SK-N-SH (cell line): ENCODE data around the gene MAP4K5. TPM values are rescaled to one million over a fixed set of nuclear protein-coding genes. Genes with fewer than 3 reads are reported as not detected.

Experiments used
- CTCF ChIA-PET: fragments of 300-600, 350-600 bp; formaldehyde crosslinking; extraction: SDS; loops from one replicate; lab custom pipeline; 2021; lab: Yijun Ruan, JAX
- POLR2A ChIA-PET: fragments of 350-600 bp; sonication (Branson Sonifier 250); formaldehyde crosslinking; extraction: SDS; loops from one replicate; lab custom pipeline; 2020; ENCODE audit warnings: antibody characterized with exemption, inconsistent platforms; lab: Yijun Ruan, JAX
- DNase-seq: peaks from one replicate; pipeline ENCODE4 v3.0.0; 2012
- H2AFZ ChIP-seq: fragments of 200-600 bp; sonication (generic); 2 replicates; pipeline ENCODE4 v1.8.1; 2016; ENCODE audit warnings: antibody characterized with exemption, mild to moderate bottlenecking, low read depth
- H3F3A ChIP-seq: fragments of 200-600 bp; sonication (generic); replicated peaks from 2 replicates; pipeline ENCODE3; 2016; ENCODE audit warnings: antibody characterized with exemption, mild to moderate bottlenecking; ENCODE audit not compliant: insufficient read depth
- H3K27ac ChIP-seq, 2 experiments: fragments of 200-500 bp in 1 of 2; fragments of 200-600 bp in 1 of 2; sonication (Bioruptor generic) in 1 of 2; sonication (generic), shearing (Covaris generic) in 1 of 2; 2 replicates each; pipeline versions ENCODE4 v1.5.1 to v1.6.1; 2014 to 2016; ENCODE audit warnings: low read depth in 2 of 2, inconsistent platforms in 1 of 2, low read length in 1 of 2, mild to moderate bottlenecking in 1 of 2, mixed read lengths in 1 of 2
- H3K27me3 ChIP-seq: fragments of 200-600 bp; sonication (generic), shearing (Covaris generic); 2 replicates; pipeline ENCODE4 v1.6.1; 2016; ENCODE audit warnings: mixed run types; ENCODE audit not compliant: insufficient read depth
- H3K36me3 ChIP-seq, 2 experiments: fragments of 200-500 bp in 1 of 2; fragments of 200-600 bp in 1 of 2; sonication (Bioruptor generic) in 1 of 2; sonication (generic) in 1 of 2; replicated peaks in 1 of 2; 2 replicates each; pipeline versions ENCODE3 to v1.5.1; 2014 to 2016; ENCODE audit warnings: low read length in 1 of 2, mild to moderate bottlenecking in 1 of 2; ENCODE audit not compliant: insufficient read depth in 2 of 2, control insufficient read depth in 1 of 2
- H3K4me1 ChIP-seq, 2 experiments: fragments of 200-500 bp in 1 of 2; fragments of 200-600 bp in 1 of 2; sonication (Bioruptor generic) in 1 of 2; sonication (generic), shearing (Covaris generic) in 1 of 2; 2 replicates each; pipeline versions ENCODE4 v1.5.1 to v1.6.1; 2014 to 2016; ENCODE audit warnings: low read depth in 1 of 2, low read length in 1 of 2, mixed run types in 1 of 2; ENCODE audit not compliant: insufficient read depth in 2 of 2, control insufficient read depth in 1 of 2
- H3K4me2 ChIP-seq: fragments of 200-600 bp; sonication (generic), shearing (Covaris generic); 2 replicates; pipeline ENCODE4 v1.6.1; 2017; ENCODE audit warnings: mixed run types
- H3K4me3 ChIP-seq, 2 experiments: fragments of 200-500 bp in 1 of 2; fragments of 200-600 bp in 1 of 2; sonication (Bioruptor generic) in 1 of 2; sonication (generic), shearing (Covaris generic) in 1 of 2; 2 replicates each; pipeline versions ENCODE4 v1.5.1 to v1.8.1; 2014 to 2016; ENCODE audit warnings: low read depth in 2 of 2, inconsistent platforms in 1 of 2, low read length in 1 of 2, mild to moderate bottlenecking in 1 of 2, mixed read lengths in 1 of 2, moderate library complexity in 1 of 2
- H3K79me2 ChIP-seq: fragments of 200-600 bp; sonication (generic); 2 replicates; pipeline ENCODE4 v1.8.1; 2017; ENCODE audit warnings: mild to moderate bottlenecking; ENCODE audit not compliant: insufficient read depth
- H3K9ac ChIP-seq: fragments of 200-600 bp; sonication (generic); 2 replicates; pipeline ENCODE4 v1.6.1; 2017; ENCODE audit warnings: mixed run types
- H3K9me2 ChIP-seq: fragments of 200-600 bp; sonication (generic); 2 replicates; pipeline ENCODE4 v1.6.1; 2017; ENCODE audit warnings: mixed run types
- H3K9me3 ChIP-seq: fragments of 200-600 bp; sonication (generic); 2 replicates; pipeline ENCODE4 v1.6.1; 2017; ENCODE audit warnings: mixed run types, mild to moderate bottlenecking, moderate library complexity
- H4K20me1 ChIP-seq: fragments of 200-600 bp; sonication (generic); 2 replicates; pipeline ENCODE4 v1.6.1; 2017; ENCODE audit warnings: mild to moderate bottlenecking, mixed run types; ENCODE audit not compliant: insufficient read depth
- EP300 ChIP-seq, 2 experiments: IDR thresholded peaks; 2 replicates each; pipeline versions ENCODE4 v1.4.0 to v1.6.1; 2012; ENCODE audit warnings: borderline replicate concordance in 1 of 2, low read depth in 1 of 2, low read length in 1 of 2
- FOXJ3 ChIP-seq: sonication (generic); formaldehyde crosslinking; IDR thresholded peaks from 2 replicates; pipeline ENCODE4 v1.5.1; 2020; ENCODE audit warnings: mild to moderate bottlenecking, missing genetic modification reagents
- FOXM1 ChIP-seq: IDR thresholded peaks from 2 replicates; pipeline ENCODE4 v1.4.0; 2012; ENCODE audit warnings: low read depth, mild to moderate bottlenecking
- GABPA ChIP-seq: IDR thresholded peaks from 2 replicates; pipeline ENCODE4 v1.4.0; 2012; ENCODE audit warnings: low read depth, mild to moderate bottlenecking
- GATA2 ChIP-seq: sonication (generic); formaldehyde crosslinking; IDR thresholded peaks from 2 replicates; pipeline ENCODE4 v1.5.0; 2020; ENCODE audit warnings: mild to moderate bottlenecking, missing genetic modification reagents
- MEF2A ChIP-seq: IDR thresholded peaks from 2 replicates; pipeline ENCODE4 v1.4.0; 2012; ENCODE audit warnings: low read depth, borderline replicate concordance
- NFIC ChIP-seq: IDR thresholded peaks from 2 replicates; pipeline ENCODE4 v1.4.0; 2012; ENCODE audit warnings: borderline replicate concordance
- RCOR1 ChIP-seq: fragments of 150-350 bp; IDR thresholded peaks from 2 replicates; pipeline ENCODE4 v1.6.1; 2017; ENCODE audit warnings: antibody characterized with exemption, low read length
- SMC3 ChIP-seq: IDR thresholded peaks from 2 replicates; pipeline ENCODE4 v1.6.1; 2012; ENCODE audit warnings: low read depth, low read length, improper control_type of control experiment
- TAF1 ChIP-seq: IDR thresholded peaks from 2 replicates; pipeline ENCODE4 v1.6.1; 2012; ENCODE audit warnings: low read depth, mild to moderate bottlenecking, low read length, moderate library complexity, borderline replicate concordance
- TCF12 ChIP-seq: IDR thresholded peaks from 2 replicates; pipeline ENCODE4 v1.4.0; 2012
- TEAD4 ChIP-seq: IDR thresholded peaks from 2 replicates; pipeline ENCODE4 v1.4.0; 2012; ENCODE audit warnings: mild to moderate bottlenecking, borderline replicate concordance; ENCODE audit not compliant: insufficient read depth
- WGBS: methylation state at CpG from one replicate; pipeline ENCODE4 v1.1.6; 2017; ENCODE audit warnings: low lambda C conversion rate; 5-methylcytosine and 5-hydroxymethylcytosine counted together
- polyA plus RNA-seq, 3 experiments: library from polyadenylated mRNA; depleted of rRNA; stranded (reverse); fragments of >200 nt; gene quantifications; 2 replicates each; pipeline ENCODE4 v1.2.3, GENCODE V29; 2012
- TF ChIP-seq, protein P1 (sequence below): IDR thresholded peaks from 2 replicates; pipeline ENCODE4 v1.4.0; 2012; ENCODE audit warnings: low read depth
- TF ChIP-seq, protein P2 (sequence below): IDR thresholded peaks from 2 replicates; pipeline ENCODE4 v1.4.0; 2012; ENCODE audit warnings: low read depth, borderline replicate concordance
- TF ChIP-seq, protein P3 (sequence below): fragments of 200-600 bp; sonication (generic); IDR thresholded peaks from 2 replicates; pipeline ENCODE4 v1.6.1; 2017; ENCODE audit warnings: antibody characterized with exemption, mild to moderate bottlenecking, moderate library complexity
- TF ChIP-seq, protein P4 (sequence below): IDR thresholded peaks from 2 replicates; pipeline ENCODE4; 2012
- TF ChIP-seq, protein P5 (sequence below): fragments of 150-350 bp; IDR thresholded peaks from 2 replicates; pipeline ENCODE4 v1.6.1; 2017; ENCODE audit warnings: antibody characterized with exemption, low read length, low read depth, borderline replicate concordance
- TF ChIP-seq, protein P6 (sequence below): IDR thresholded peaks from 2 replicates; pipeline ENCODE4 v1.4.0; 2012; ENCODE audit warnings: low read depth, borderline replicate concordance

Gene MAP4K5
- polyA plus RNA-seq, 1 of the 3 experiments (the other 2 are of a cell fraction): 31.8 TPM

DNA sequence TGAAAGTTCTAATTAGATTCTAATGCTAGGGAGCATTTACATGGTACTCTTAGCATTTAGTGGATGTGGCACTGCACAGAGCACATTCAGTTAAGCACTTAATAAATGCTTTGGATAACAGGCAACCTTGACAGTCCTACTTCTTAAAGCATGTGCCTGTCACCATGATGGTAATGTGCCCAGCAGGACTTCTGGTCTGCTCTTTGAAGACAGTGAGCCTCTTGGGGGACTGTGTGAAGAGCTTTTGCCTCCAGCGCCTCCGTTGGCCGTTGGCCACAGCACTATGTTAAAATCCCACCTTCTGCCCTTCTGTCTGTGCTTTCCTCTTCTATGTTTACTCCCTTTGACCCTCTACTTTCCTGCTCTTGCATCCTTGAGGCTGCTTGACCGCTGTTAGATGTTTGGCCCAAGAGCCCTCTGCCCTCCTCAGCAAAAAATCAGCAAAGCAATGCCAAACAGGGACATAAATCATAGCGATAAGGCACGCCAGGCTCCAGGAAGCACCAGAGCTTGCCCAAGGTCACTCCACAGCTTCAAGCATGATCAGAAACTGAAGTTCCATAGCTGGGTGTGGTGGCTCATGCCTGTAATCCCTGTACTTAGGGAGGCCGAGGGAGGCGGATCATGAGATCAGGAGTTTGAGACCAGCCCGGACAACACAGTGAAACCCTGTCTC is 144.0 kb downstream of the MAP4K5 start:
- H4K20me1 ChIP-seq: no peaks in the 10 kb centered on the region
- H3K4me2 ChIP-seq: no peak overlapping the region
- WGBS: 98% methylated on average over 9 of the region's 9 CpGs
- H3K27me3 ChIP-seq: no peaks in the 10 kb centered on the region
- POLR2A ChIA-PET: no interaction called here
- H3K9me3 ChIP-seq: no peaks in the 10 kb centered on the region
- H3K4me3 ChIP-seq: no peak overlapping the region
- H3F3A ChIP-seq: no peaks in the 10 kb centered on the region
- CTCF ChIA-PET: no interaction called here
- no peak overlapping the region for H3K9ac ChIP-seq
- H3K27ac ChIP-seq: no peak overlapping the region
- H3K4me1 ChIP-seq: no peaks in the 10 kb centered on the region
- no peak overlapping the region for H2AFZ ChIP-seq
- no peaks in the 10 kb centered on the region for H3K9me2 ChIP-seq
- no peaks in the 10 kb centered on the region for H3K79me2 ChIP-seq
- H3K36me3 ChIP-seq: peaks cover 0 to 7% of the 10 kb centered on the region in 2 experiments
- DNase-seq: no peak
- TF ChIP-seq, protein P1, sequence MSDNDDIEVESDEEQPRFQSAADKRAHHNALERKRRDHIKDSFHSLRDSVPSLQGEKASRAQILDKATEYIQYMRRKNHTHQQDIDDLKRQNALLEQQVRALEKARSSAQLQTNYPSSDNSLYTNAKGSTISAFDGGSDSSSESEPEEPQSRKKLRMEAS: no peak
- TF ChIP-seq, protein P2, sequence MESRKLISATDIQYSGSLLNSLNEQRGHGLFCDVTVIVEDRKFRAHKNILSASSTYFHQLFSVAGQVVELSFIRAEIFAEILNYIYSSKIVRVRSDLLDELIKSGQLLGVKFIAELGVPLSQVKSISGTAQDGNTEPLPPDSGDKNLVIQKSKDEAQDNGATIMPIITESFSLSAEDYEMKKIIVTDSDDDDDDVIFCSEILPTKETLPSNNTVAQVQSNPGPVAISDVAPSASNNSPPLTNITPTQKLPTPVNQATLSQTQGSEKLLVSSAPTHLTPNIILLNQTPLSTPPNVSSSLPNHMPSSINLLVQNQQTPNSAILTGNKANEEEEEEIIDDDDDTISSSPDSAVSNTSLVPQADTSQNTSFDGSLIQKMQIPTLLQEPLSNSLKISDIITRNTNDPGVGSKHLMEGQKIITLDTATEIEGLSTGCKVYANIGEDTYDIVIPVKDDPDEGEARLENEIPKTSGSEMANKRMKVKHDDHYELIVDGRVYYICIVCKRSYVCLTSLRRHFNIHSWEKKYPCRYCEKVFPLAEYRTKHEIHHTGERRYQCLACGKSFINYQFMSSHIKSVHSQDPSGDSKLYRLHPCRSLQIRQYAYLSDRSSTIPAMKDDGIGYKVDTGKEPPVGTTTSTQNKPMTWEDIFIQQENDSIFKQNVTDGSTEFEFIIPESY: no peak
- TF ChIP-seq RCOR1: no peak
- TF ChIP-seq, protein P3, sequence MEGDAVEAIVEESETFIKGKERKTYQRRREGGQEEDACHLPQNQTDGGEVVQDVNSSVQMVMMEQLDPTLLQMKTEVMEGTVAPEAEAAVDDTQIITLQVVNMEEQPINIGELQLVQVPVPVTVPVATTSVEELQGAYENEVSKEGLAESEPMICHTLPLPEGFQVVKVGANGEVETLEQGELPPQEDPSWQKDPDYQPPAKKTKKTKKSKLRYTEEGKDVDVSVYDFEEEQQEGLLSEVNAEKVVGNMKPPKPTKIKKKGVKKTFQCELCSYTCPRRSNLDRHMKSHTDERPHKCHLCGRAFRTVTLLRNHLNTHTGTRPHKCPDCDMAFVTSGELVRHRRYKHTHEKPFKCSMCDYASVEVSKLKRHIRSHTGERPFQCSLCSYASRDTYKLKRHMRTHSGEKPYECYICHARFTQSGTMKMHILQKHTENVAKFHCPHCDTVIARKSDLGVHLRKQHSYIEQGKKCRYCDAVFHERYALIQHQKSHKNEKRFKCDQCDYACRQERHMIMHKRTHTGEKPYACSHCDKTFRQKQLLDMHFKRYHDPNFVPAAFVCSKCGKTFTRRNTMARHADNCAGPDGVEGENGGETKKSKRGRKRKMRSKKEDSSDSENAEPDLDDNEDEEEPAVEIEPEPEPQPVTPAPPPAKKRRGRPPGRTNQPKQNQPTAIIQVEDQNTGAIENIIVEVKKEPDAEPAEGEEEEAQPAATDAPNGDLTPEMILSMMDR: no peak
- TF ChIP-seq, protein P4, sequence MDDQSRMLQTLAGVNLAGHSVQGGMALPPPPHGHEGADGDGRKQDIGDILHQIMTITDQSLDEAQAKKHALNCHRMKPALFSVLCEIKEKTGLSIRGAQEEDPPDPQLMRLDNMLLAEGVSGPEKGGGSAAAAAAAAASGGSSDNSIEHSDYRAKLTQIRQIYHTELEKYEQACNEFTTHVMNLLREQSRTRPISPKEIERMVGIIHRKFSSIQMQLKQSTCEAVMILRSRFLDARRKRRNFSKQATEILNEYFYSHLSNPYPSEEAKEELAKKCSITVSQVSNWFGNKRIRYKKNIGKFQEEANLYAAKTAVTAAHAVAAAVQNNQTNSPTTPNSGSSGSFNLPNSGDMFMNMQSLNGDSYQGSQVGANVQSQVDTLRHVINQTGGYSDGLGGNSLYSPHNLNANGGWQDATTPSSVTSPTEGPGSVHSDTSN: no peak
- TF ChIP-seq EP300 (IDR thresholded peaks at IDR 0.05; ENCODE audit: borderline replicate concordance in 1 of 2, low read depth in 1 of 2, low read length in 1 of 2): no peak
- TF ChIP-seq, protein P5, sequence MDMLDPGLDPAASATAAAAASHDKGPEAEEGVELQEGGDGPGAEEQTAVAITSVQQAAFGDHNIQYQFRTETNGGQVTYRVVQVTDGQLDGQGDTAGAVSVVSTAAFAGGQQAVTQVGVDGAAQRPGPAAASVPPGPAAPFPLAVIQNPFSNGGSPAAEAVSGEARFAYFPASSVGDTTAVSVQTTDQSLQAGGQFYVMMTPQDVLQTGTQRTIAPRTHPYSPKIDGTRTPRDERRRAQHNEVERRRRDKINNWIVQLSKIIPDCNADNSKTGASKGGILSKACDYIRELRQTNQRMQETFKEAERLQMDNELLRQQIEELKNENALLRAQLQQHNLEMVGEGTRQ: no peak
- TF ChIP-seq SMC3: no peak
- no peak for TF ChIP-seq TCF12
- no peak for TF ChIP-seq TAF1
- TF ChIP-seq GATA2: no peak
- TF ChIP-seq FOXJ3 (CRISPR knock-in tag): no peak
- TF ChIP-seq, protein P6, sequence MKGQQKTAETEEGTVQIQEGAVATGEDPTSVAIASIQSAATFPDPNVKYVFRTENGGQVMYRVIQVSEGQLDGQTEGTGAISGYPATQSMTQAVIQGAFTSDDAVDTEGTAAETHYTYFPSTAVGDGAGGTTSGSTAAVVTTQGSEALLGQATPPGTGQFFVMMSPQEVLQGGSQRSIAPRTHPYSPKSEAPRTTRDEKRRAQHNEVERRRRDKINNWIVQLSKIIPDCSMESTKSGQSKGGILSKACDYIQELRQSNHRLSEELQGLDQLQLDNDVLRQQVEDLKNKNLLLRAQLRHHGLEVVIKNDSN: no peak
- TF ChIP-seq NFIC: no peak
- no peak for TF ChIP-seq MEF2A
- TF ChIP-seq FOXM1: no peak
- TF ChIP-seq TEAD4: no peak
- TF ChIP-seq GABPA: no peak
